Neural crest cell (in vitro differentiated cells): Measurements from ENCODE around the gene KRT15. TPM values are rescaled to one million over a fixed set of nuclear protein-coding genes. Genes with fewer than 3 reads are reported as not detected.

Experiments
- DNase-seq: peaks from one replicate; pipeline ENCODE4 v3.0.0; 2021; ENCODE audit warnings: low read depth, mixed read lengths, low spot score
- H3K27ac Mint-ChIP-seq: one replicate; pipeline ENCODE4 v1.8.0; 2021; ENCODE audit warnings: mild to moderate bottlenecking, mixed read lengths; ENCODE audit not compliant: unreplicated experiment
- H3K27me3 Mint-ChIP-seq: 2 replicates; pipeline ENCODE4 v1.8.0; 2021; ENCODE audit warnings: low read depth, mild to moderate bottlenecking, mixed read lengths
- H3K36me3 Mint-ChIP-seq: 2 replicates; pipeline ENCODE4 v1.8.0; 2021; ENCODE audit warnings: low read depth, mild to moderate bottlenecking, mixed read lengths
- H3K4me1 Mint-ChIP-seq: 2 replicates; pipeline ENCODE4 v1.8.0; 2021; ENCODE audit warnings: mixed read lengths
- H3K4me3 Mint-ChIP-seq: one replicate; pipeline ENCODE4 v1.8.0; 2021; ENCODE audit warnings: mild to moderate bottlenecking, mixed read lengths
- H3K9me3 Mint-ChIP-seq: 2 replicates; pipeline ENCODE4 v1.8.0; 2021; ENCODE audit warnings: mixed read lengths
- CTCF ChIP-seq: fragments of 200-600 bp; sonication (generic); conservative IDR thresholded peaks from 2 replicates; pipeline ENCODE4 v1.5.0; 2021; ENCODE audit warnings: antibody characterized with exemption, mild to moderate bottlenecking
- total RNA-seq: library from RNA; stranded (reverse); gene quantifications from 2 replicates; pipeline ENCODE4 v1.2.1, GENCODE V29; 2021

KRT15 gene
- total RNA-seq, 1 donor from 2014 or later = not detected

DNA sequence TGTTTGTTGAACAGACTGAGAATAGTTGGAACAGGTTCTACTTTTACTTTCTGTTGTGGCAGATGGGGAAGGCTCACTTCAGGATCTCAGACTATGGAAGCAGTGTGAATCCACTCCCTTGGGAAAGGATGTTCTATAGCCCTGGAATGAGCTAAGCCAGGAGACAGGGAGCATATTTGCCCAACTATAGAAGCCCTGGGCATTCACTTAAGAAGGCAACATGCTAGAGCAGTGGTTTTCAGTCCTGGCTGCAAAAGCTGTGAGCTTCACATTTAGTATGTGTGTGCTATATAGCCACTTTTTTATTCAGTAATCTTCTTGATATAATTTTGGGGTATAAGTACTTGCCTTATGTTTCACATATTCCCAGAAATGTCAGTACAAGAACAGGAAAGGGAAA is 50.3 kb downstream of the KRT15 start:
- Mint-ChIP-seq H3K27me3 (peaks cover 5% of the 10 kb centered on the region), H3K4me3 (no peak overlapping the region), H3K27ac (no peak overlapping the region), H3K4me1 (no peaks in the 10 kb centered on the region), H3K36me3 (no peaks in the 10 kb centered on the region), H3K9me3 (peaks cover 10% of the 10 kb centered on the region)
- no peak for TF ChIP-seq CTCF
- no peak for DNase-seq

- Mint-ChIP-seq H3K36me3 (no peaks in the 10 kb centered on the region), H3K27ac (no peak overlapping the region), H3K27me3 (peaks cover 5% of the 10 kb centered on the region), H3K4me1 (no peaks in the 10 kb centered on the region), H3K9me3 (peaks cover 7% of the 10 kb centered on the region), H3K4me3 (no peak overlapping the region)
- no peak for TF ChIP-seq CTCF
- no peak for DNase-seq
These were observed 51.1 kb downstream of the KRT15 start for GRCh38 chr17:41467561-41467960.

- Mint-ChIP-seq H3K27me3 (peaks cover 5% of the 10 kb centered on the region), H3K4me3 (no peak within 1 kb of the TSS), H3K4me1 (no peaks in the 10 kb centered on the region), H3K27ac (no peak within 1 kb of the TSS), H3K9me3 (peaks cover 7% of the 10 kb centered on the region), H3K36me3 (no peaks in the 10 kb centered on the region)
- no peak for DNase-seq
- TF ChIP-seq CTCF = no peak
These were observed 51.7 kb downstream of the KRT15 start, which contains the start of gene KRT32 for GRCh38 chr17:41466988-41467387. Gene KRT32 (minus strand): TSS chr17:41467386. CDS start chr17:41467325, 61 bp downstream.

DNA sequence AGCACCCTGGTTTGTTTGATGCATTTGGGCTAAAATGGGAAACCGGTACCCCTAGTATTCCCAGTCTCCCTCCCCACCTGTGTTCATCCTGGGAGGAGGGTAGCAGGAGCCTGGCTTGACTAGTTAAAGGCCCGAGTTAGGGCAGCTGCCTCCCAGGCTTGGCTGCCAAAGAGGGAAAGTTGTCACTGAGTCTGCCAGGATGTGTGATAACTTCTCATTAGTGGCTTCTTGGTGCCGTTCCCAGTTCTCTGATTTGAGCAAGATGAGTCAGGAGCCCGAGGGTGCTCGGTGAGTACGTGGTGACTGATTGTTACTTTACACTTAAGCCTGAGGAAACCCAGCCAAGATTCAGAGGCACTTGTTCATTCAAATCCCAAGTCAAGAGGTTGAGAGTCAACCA is 54.0 kb downstream of the KRT15 start:
- H3K27me3 Mint-ChIP-seq = no peaks in the 10 kb centered on the region
- H3K27ac Mint-ChIP-seq = no peak overlapping the region
- TF ChIP-seq CTCF = no peak
- DNase-seq = no peak
- H3K9me3 Mint-ChIP-seq = peaks cover 3% of the 10 kb centered on the region
- H3K4me1 Mint-ChIP-seq = no peaks in the 10 kb centered on the region
- H3K4me3 Mint-ChIP-seq = no peak overlapping the region
- H3K36me3 Mint-ChIP-seq = no peaks in the 10 kb centered on the region

DNA sequence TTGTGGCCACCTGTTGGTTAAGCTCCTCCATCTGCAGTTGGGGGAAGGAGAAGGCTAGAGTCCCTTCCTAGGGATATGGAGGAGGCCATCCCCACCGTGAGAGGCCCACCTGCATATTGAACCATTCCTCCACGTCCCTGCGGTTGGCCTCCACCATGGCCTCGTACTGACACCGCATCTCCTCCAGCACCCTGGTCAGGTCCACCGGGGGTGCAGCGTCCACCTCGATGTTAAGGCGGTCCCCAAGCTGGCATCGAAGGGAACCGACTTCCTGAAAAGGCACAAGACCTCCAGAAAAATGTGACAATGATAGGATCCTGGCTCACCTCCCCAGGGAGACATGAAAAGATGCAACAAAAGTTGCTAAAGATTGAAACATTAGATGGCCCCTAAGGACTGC is 54.5 kb downstream of the KRT15 start:
- no peaks in the 10 kb centered on the region for H3K4me1 Mint-ChIP-seq
- H3K36me3 Mint-ChIP-seq = no peaks in the 10 kb centered on the region

More for the DNA sequence above, 54.5 kb downstream of the KRT15 start:
- no peak overlapping the region for H3K4me3 Mint-ChIP-seq
- TF ChIP-seq CTCF = no peak
- H3K9me3 Mint-ChIP-seq = peaks cover 3% of the 10 kb centered on the region
- no peak for DNase-seq
- no peak overlapping the region for H3K27ac Mint-ChIP-seq
- no peaks in the 10 kb centered on the region for H3K27me3 Mint-ChIP-seq
